MM.1S (cell line): ENCODE results near the gene SCAND1.

Source experiments
- EZH2 ChIP-seq: fragments of 300-600 bp; sonication (generic); optimal IDR thresholded peaks from 2 replicates; pipeline ENCODE3; 2017; ENCODE audit warnings: low read depth, mild to moderate bottlenecking, antibody characterized with exemption, low read length, mixed read lengths
- TF ChIP-seq, protein P1 (sequence below): fragments of 300-600 bp; sonication (generic); IDR thresholded peaks from 2 replicates; pipeline ENCODE4 v1.5.1; 2016; ENCODE audit warnings: antibody characterized with exemption, low read length, mixed read lengths

DNA sequence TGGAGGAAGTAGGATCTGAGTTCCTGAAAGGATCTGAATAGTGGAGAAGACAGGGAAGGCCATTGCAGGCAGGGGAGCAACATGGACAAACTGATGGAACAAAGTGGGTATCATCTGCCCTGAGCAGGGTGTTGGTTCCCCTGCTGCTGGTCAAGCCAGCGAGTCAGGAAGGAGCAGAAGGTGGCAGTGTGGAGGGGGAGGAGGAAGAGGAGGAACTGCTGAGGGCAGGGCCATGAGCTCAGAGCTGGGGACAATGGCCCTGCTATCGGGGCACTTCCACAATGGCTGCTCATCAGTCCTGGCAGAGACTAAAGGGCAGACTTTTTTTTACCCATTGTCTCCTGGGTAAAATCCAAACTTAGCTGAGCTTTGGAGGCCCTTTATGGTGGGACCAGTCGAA is 27.7 kb upstream of the SCAND1 start:
- TF ChIP-seq, protein P1, sequence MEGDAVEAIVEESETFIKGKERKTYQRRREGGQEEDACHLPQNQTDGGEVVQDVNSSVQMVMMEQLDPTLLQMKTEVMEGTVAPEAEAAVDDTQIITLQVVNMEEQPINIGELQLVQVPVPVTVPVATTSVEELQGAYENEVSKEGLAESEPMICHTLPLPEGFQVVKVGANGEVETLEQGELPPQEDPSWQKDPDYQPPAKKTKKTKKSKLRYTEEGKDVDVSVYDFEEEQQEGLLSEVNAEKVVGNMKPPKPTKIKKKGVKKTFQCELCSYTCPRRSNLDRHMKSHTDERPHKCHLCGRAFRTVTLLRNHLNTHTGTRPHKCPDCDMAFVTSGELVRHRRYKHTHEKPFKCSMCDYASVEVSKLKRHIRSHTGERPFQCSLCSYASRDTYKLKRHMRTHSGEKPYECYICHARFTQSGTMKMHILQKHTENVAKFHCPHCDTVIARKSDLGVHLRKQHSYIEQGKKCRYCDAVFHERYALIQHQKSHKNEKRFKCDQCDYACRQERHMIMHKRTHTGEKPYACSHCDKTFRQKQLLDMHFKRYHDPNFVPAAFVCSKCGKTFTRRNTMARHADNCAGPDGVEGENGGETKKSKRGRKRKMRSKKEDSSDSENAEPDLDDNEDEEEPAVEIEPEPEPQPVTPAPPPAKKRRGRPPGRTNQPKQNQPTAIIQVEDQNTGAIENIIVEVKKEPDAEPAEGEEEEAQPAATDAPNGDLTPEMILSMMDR, result no peak
- no peak for TF ChIP-seq EZH2
